ENCODE data around the gene AGMAT.

- TF ChIP-seq E2F6 (IDR thresholded peaks at IDR 0.05; ENCODE audit: borderline replicate concordance, low read depth) = no peak
- no peak for TF ChIP-seq CTCF (IDR thresholded peaks at IDR 0.05)
Measured at GRCh38 chr1:15578921-15579682, 5.7 kb downstream of the AGMAT start.
